Common myeloid progenitor, CD34-positive (primary cell): ENCODE data around the gene GALNT13.
A peak's percentile ranks its signal among the peaks of the same experiment; 100 is the strongest.

Experiments
- CTCF ChIA-PET: fragments of 350-600 bp; sonication (Branson Sonifier 250); formaldehyde crosslinking; loops from one replicate; lab custom pipeline; 2021; ENCODE audit warnings: antibody characterized with exemption; lab: Charles Lee
- POLR2A ChIA-PET: fragments of 350-600 bp; sonication (Branson Sonifier 250); formaldehyde crosslinking; loops from one replicate; lab custom pipeline; 2021; ENCODE audit warnings: antibody characterized with exemption; lab: Charles Lee
- DNase-seq, 3 donors: peaks; one replicate each; pipeline versions ENCODE4 v3.0.0 to v3.0.0-alpha.2; 2013
- H3K27ac ChIP-seq, 2 experiments: 1 replicate in 1 of 2; 2 replicates in 1 of 2; pipeline ENCODE4 v1.7.0; 2013; ENCODE audit warnings: inconsistent platforms in 2 of 2, low read length in 2 of 2, mild to moderate bottlenecking in 2 of 2, low read depth in 1 of 2, moderate library complexity in 1 of 2; ENCODE audit not compliant: severe bottlenecking in 2 of 2, insufficient read depth in 1 of 2, poor library complexity in 1 of 2
- H3K27me3 ChIP-seq, 5 experiments: replicated peaks in 2 of 5; 1 replicate in 3 of 5; 2 replicates in 2 of 5; pipeline versions ENCODE4 v1.6.1 to v1.7.0; 2013; ENCODE audit warnings: low read length in 4 of 5, mild to moderate bottlenecking in 2 of 5, moderate library complexity in 2 of 5, inconsistent platforms in 1 of 5; ENCODE audit not compliant: insufficient read depth in 5 of 5, control insufficient read depth in 4 of 5
- H3K36me3 ChIP-seq, 4 experiments: 1 replicate in 2 of 4; 2 replicates in 2 of 4; pipeline versions ENCODE4 v1.6.1 to v1.7.0; 2013; ENCODE audit warnings: low read length in 3 of 4, control low read depth in 1 of 4, mild to moderate bottlenecking in 1 of 4; ENCODE audit not compliant: control insufficient read depth in 4 of 4, insufficient read depth in 4 of 4
- H3K4me1 ChIP-seq, 4 experiments: 1 replicate in 3 of 4; 2 replicates in 1 of 4; pipeline versions ENCODE4 v1.6.1 to v1.7.1; 2013; ENCODE audit warnings: low read length in 3 of 4, mild to moderate bottlenecking in 3 of 4, control low read depth in 1 of 4, inconsistent platforms in 1 of 4, moderate library complexity in 1 of 4; ENCODE audit not compliant: control insufficient read depth in 4 of 4, insufficient read depth in 4 of 4; ENCODE audit errors: control extremely low read depth in 1 of 4
- H3K4me3 ChIP-seq, 7 experiments: 1 replicate in 4 of 7; 2 replicates in 3 of 7; pipeline versions ENCODE4 v1.5.1 to v1.7.0; 2013; ENCODE audit warnings: mild to moderate bottlenecking in 7 of 7, low read length in 6 of 7, moderate library complexity in 6 of 7, inconsistent platforms in 2 of 7, low read depth in 2 of 7, control low read depth in 1 of 7; ENCODE audit not compliant: insufficient read depth in 4 of 7, control insufficient read depth in 1 of 7; ENCODE audit errors: extremely low read depth in 1 of 7
- H3K9me3 ChIP-seq, 5 experiments: 1 replicate in 4 of 5; 2 replicates in 1 of 5; pipeline versions ENCODE4 v1.6.1 to v1.7.1; 2013; ENCODE audit warnings: low read length in 4 of 5, mild to moderate bottlenecking in 2 of 5, inconsistent platforms in 1 of 5, low read depth in 1 of 5, moderate library complexity in 1 of 5; ENCODE audit not compliant: control insufficient read depth in 4 of 5, insufficient read depth in 2 of 5; ENCODE audit errors: control extremely low read depth in 1 of 5
- WGBS: methylation state at CpG from one replicate; pipeline ENCODE4 v1.1.5; 2013; ENCODE audit not compliant: insufficient coverage; 5-methylcytosine and 5-hydroxymethylcytosine counted together

Gene GALNT13

GRCh38 chr2:153870308-153870707 lies 1.4 kb upstream of the GALNT13 start:
- no CpG with 5 or more reads among the region's 3 CpGs for WGBS
- Histone ChIP-seq H3K27me3 (peaks cover 15 to 53% (median 28%) of the 10 kb centered on the region in 5 experiments), H3K27ac (no peak overlapping the region), H3K36me3 (no peaks in the 10 kb centered on the region), H3K9me3 (no peaks in the 10 kb centered on the region), H3K4me1 (peaks cover 0 to 21% (median 12%) of the 10 kb centered on the region in 4 experiments), H3K4me3 (no peak overlapping the region)
- CTCF ChIA-PET = interaction anchor here (1.4 kb wide), 1 partner anchor 86 kb away, joined by 3 read pairs; no protein-coding TSS in a partner anchor
- peak in 2 of 3 donors; percentile 28 to 34 for DNase-seq
- POLR2A ChIA-PET = no interaction called here

- Histone ChIP-seq H3K27ac (no peak overlapping the region), H3K27me3 (peaks cover 15 to 57% (median 30%) of the 10 kb centered on the region in 5 experiments), H3K9me3 (no peaks in the 10 kb centered on the region), H3K4me1 (peaks cover 0 to 21% (median 12%) of the 10 kb centered on the region in 4 experiments), H3K4me3 (peak overlapping the region in 6 of 7 experiments; percentile 21 to 68 (median 48)), H3K36me3 (no peaks in the 10 kb centered on the region)
- POLR2A ChIA-PET = interaction anchor here (0.6 to 0.9 kb wide), 3 partner anchors 308 to 1153 kb away, joined by 3 read pairs; no protein-coding TSS in a partner anchor
- CTCF ChIA-PET = no interaction called here
- WGBS = 2% methylated on average over 53 of the region's 56 CpGs
- DNase-seq = peak in 2 of 3 donors; percentile 10 to 13
These were observed 759 bp downstream of the GALNT13 start for GRCh38 chr2:153872311-153873051.

- Histone ChIP-seq H3K27me3 (peaks cover 15 to 57% (median 30%) of the 10 kb centered on the region in 5 experiments), H3K36me3 (no peaks in the 10 kb centered on the region), H3K4me1 (peaks cover 0 to 21% (median 12%) of the 10 kb centered on the region in 4 experiments), H3K9me3 (no peaks in the 10 kb centered on the region), H3K27ac (no peak overlapping the region), H3K4me3 (peak overlapping the region in 3 of 7 experiments; percentile 11 to 45 (median 19))
- peak in 2 of 3 donors; percentile 8 to 10 for DNase-seq
- 10% methylated on average over 20 of the region's 36 CpGs for WGBS
- CTCF ChIA-PET = no interaction called here
- POLR2A ChIA-PET = interaction anchor here (0.9 kb wide), 1 partner anchor 499 kb away, joined by 3 read pairs; no protein-coding TSS in a partner anchor
These were observed 1.6 kb downstream of the GALNT13 start for GRCh38 chr2:153873052-153874048.

- CTCF ChIA-PET = no interaction called here
- H3K27me3 ChIP-seq = peaks cover 14 to 44% (median 25%) of the 10 kb centered on the region in 5 experiments
- H3K4me1 ChIP-seq = peaks cover 0 to 21% (median 12%) of the 10 kb centered on the region in 4 experiments
- H3K36me3 ChIP-seq = no peaks in the 10 kb centered on the region
- 100% methylated on average over 1 of the region's 2 CpGs for WGBS
- no peak overlapping the region for H3K27ac ChIP-seq
- DNase-seq = no peak
- H3K4me3 ChIP-seq = no peak overlapping the region
- POLR2A ChIA-PET = no interaction called here
- H3K9me3 ChIP-seq = no peaks in the 10 kb centered on the region
These were observed 4.2 kb downstream of the GALNT13 start for GRCh38 chr2:153875801-153876466.

GRCh38 chr2:153880926-153881325 lies 9.2 kb downstream of the GALNT13 start:
- Histone ChIP-seq H3K27me3 (peaks cover 0 to 2% (median 0%) of the 10 kb centered on the region in 5 experiments), H3K4me3 (no peak overlapping the region), H3K36me3 (no peaks in the 10 kb centered on the region), H3K9me3 (no peaks in the 10 kb centered on the region), H3K27ac (no peak overlapping the region), H3K4me1 (no peaks in the 10 kb centered on the region)
- ChIA-PET CTCF (no interaction called here), POLR2A (no interaction called here)
- DNase-seq = no peak
- WGBS = no CpG with 5 or more reads among the region's 2 CpGs

GRCh38 chr2:153886833-153887232 lies 15.1 kb downstream of the GALNT13 start:
- H3K27ac ChIP-seq = no peak overlapping the region
- ChIA-PET CTCF (no interaction called here), POLR2A (no interaction called here)
- H3K36me3 ChIP-seq = no peaks in the 10 kb centered on the region
- no peaks in the 10 kb centered on the region for H3K9me3 ChIP-seq
- no peaks in the 10 kb centered on the region for H3K27me3 ChIP-seq
- DNase-seq = no peak
- no peak overlapping the region for H3K4me3 ChIP-seq
- no peaks in the 10 kb centered on the region for H3K4me1 ChIP-seq
